Activated B cell treated with CpG ODN at 0.5 μM for 24 hours (primary cell): ENCODE results near the gene TSHZ3. TPM values are rescaled to one million over a fixed set of nuclear protein-coding genes. Genes with fewer than 3 reads are reported as not detected.

ENCODE experiments used
- ATAC-seq: fragments of 200-7000 bp; cut with Tn5 transposase; one replicate; pipeline ENCODE4 v1.10.0; 2021; ENCODE audit warnings: low read depth, mild to moderate bottlenecking, moderate library complexity
- CTCF ChIA-PET: fragments of 350-600 bp; sonication (Branson Sonifier 250); formaldehyde crosslinking; loops from one replicate; lab custom pipeline; 2021; ENCODE audit warnings: antibody characterized with exemption; lab: Charles Lee
- POLR2A ChIA-PET: fragments of 350-600 bp; sonication (Branson Sonifier 250); formaldehyde crosslinking; loops from one replicate; lab custom pipeline; 2021; ENCODE audit warnings: antibody characterized with exemption; lab: Charles Lee
- DNase-seq: peaks from one replicate; pipeline ENCODE4 v3.0.0; 2022
- H3K27ac Mint-ChIP-seq: one replicate; pipeline ENCODE4 v1.8.0; 2020; ENCODE audit warnings: mixed read lengths
- H3K27me3 Mint-ChIP-seq: one replicate; pipeline ENCODE4 v1.8.0; 2021; ENCODE audit warnings: mixed read lengths
- H3K36me3 Mint-ChIP-seq: one replicate; pipeline ENCODE4 v1.8.0; 2021; ENCODE audit warnings: low read depth, mixed read lengths
- H3K4me1 Mint-ChIP-seq: one replicate; pipeline ENCODE4 v1.8.0; 2021; ENCODE audit warnings: mixed read lengths
- H3K4me3 Mint-ChIP-seq: one replicate; pipeline ENCODE4 v1.8.0; 2020; ENCODE audit warnings: mild to moderate bottlenecking, mixed read lengths
- H3K9me3 Mint-ChIP-seq: one replicate; pipeline ENCODE4 v1.8.0; 2020; ENCODE audit warnings: mixed read lengths
- CTCF ChIP-seq: fragments of 200-600 bp; IDR thresholded peaks from one replicate; pipeline ENCODE4 v1.8.0; 2022; ENCODE audit warnings: antibody characterized with exemption, mild to moderate bottlenecking
- intact Hi-C: fragments of 100-400 bp; cut with micrococcal nuclease; formaldehyde crosslinking; loops from one replicate; pipeline ENCODE4 v1.15.1; 2024
- total RNA-seq: library from RNA; stranded (reverse); gene quantifications from 2 replicates; pipeline ENCODE4 v1.2.3, GENCODE V29; 2022

TSHZ3 gene
- total RNA-seq, 1 donor from 2014 or later: not detected

DNA sequence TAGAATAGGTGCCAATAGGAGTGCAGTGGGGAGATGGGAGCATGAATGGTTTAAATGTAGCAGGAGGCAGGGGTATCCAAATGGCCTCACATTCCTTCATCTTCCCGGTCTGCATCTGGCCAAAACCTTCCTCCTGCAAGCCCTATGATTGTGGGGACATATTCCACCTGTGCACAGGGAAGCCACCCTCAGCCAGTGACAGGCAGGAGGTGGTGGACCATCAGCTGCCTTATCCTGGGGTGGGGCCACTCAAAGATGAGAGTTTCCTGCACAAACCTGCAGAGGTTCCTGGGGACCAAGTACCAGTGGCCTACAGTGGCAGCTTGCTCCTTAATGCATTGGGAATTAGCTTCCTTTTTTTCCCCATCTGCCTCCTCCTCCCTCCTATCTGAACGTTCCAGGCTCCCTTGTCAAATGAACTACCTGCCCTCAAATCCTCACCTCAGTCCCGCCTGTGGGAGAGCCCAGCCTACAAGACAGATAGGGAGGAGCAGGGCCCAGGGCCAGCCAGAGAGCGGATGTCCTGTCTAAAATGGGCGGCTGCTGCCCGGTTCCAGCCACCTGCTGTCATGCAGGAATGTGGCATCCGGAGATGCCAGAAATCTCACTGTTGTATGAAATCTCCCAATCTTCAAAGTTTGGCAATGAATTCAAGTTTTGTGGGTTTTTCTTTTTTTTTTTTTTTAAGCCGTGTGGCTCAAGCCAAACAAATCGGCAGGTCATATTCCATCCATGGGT lies 85.0 kb downstream of the TSHZ3 start:
- intact Hi-C loops: no loop called here
- H3K36me3 Mint-ChIP-seq: no peaks in the 10 kb centered on the region
- H3K27ac Mint-ChIP-seq: no peak overlapping the region
- peaks cover 6% of the 10 kb centered on the region for H3K9me3 Mint-ChIP-seq
- H3K27me3 Mint-ChIP-seq: no peaks in the 10 kb centered on the region
- H3K4me3 Mint-ChIP-seq: no peak overlapping the region
- no peak for TF ChIP-seq CTCF
- no peaks in the 10 kb centered on the region for H3K4me1 Mint-ChIP-seq
- CTCF ChIA-PET: no interaction called here
- no peak for ATAC-seq
- POLR2A ChIA-PET: no interaction called here
- DNase-seq: no peak

DNA sequence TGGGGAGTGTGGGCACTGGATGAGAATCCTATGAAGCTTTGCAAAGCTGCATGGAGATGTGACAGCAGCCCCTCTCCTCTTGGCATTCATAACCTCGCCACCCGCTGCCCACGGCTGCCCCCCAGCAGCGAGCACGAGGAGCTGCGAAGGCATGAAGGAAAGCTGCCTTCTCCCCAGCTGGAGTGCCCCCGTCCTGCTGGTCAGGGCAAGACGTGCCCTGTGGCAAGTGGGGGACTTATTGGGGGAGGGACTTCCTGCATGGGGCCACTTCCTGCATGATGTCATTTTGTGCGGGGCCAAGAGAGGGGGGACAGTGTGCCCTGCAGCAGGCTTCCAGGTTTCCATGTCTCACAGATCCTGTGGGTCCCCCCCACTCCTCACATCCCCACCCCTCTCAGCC lies 85.9 kb downstream of the TSHZ3 start:
- H3K27ac Mint-ChIP-seq: no peak overlapping the region
- DNase-seq (no peak), ATAC-seq (no peak)
- no peaks in the 10 kb centered on the region for H3K4me1 Mint-ChIP-seq
- ChIA-PET CTCF (no interaction called here), POLR2A (no interaction called here)
- H3K9me3 Mint-ChIP-seq: peaks cover 6% of the 10 kb centered on the region
- H3K36me3 Mint-ChIP-seq: no peaks in the 10 kb centered on the region
- H3K4me3 Mint-ChIP-seq: no peak overlapping the region
- H3K27me3 Mint-ChIP-seq: no peaks in the 10 kb centered on the region
- no peak for TF ChIP-seq CTCF
- intact Hi-C loops: no loop called here

- ChIA-PET CTCF (no interaction called here), POLR2A (no interaction called here)
- Mint-ChIP-seq H3K9me3 (peaks cover 6% of the 10 kb centered on the region), H3K27ac (no peak overlapping the region), H3K4me3 (no peak overlapping the region), H3K27me3 (no peaks in the 10 kb centered on the region), H3K36me3 (no peaks in the 10 kb centered on the region), H3K4me1 (no peaks in the 10 kb centered on the region)
- intact Hi-C loops: no loop called here
- DNase-seq (no peak), ATAC-seq (no peak)
- no peak for TF ChIP-seq CTCF
These were observed 86.5 kb downstream of the TSHZ3 start for GRCh38 chr19:31262725-31263191.

DNA sequence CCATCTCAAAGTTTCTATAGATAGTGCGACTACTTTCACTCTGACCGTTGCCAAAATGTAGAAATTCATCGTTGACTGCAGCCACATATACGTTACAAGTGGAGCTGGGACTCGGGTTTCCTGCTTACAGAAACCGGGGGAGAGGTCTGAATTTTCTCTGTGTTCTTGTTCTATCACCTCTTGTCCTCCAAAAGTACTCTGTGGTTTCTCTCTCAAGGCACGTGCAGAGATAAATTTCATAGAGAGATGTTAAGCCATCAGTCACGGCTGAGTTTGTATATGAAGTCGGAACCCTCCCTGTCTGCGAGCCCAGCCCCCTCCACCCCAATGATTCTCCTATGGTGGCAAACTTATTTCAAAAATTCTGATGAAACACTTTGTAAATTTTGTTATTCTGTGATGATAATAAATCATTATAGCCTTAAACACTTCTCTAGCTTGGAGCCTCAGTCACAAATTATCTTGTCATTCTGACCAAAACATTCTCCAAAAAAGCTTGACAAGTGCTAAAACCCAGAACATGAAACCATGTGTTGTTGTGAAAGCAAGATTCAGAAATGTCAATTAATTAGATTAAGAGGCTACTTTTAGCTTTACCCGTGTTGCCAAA lies 87.5 kb downstream of the TSHZ3 start:
- TF ChIP-seq CTCF: no peak
- POLR2A ChIA-PET: no interaction called here
- Mint-ChIP-seq H3K9me3 (peaks cover 1% of the 10 kb centered on the region), H3K27ac (no peak overlapping the region), H3K36me3 (no peaks in the 10 kb centered on the region), H3K27me3 (no peaks in the 10 kb centered on the region), H3K4me1 (no peaks in the 10 kb centered on the region), H3K4me3 (no peak overlapping the region)
- DNase-seq (no peak), ATAC-seq (no peak)
- CTCF ChIA-PET: no interaction called here
- intact Hi-C loops: no loop called here

- ATAC-seq: no peak
- CTCF ChIA-PET: no interaction called here
- Mint-ChIP-seq H3K9me3 (peaks cover 1% of the 10 kb centered on the region), H3K27ac (no peak overlapping the region), H3K4me1 (no peaks in the 10 kb centered on the region), H3K4me3 (no peak overlapping the region), H3K36me3 (no peaks in the 10 kb centered on the region), H3K27me3 (no peaks in the 10 kb centered on the region)
- intact Hi-C loops: no loop called here
- no peak for DNase-seq
- POLR2A ChIA-PET: no interaction called here
- TF ChIP-seq CTCF: no peak
These were observed 88.1 kb downstream of the TSHZ3 start for GRCh38 chr19:31261019-31261602.
